HuH-7 (cell line): ENCODE measurements around the gene FAM3B.

Experiments
- DNase-seq: peaks from one replicate; pipeline ENCODE4 v3.0.0; 2011; ENCODE audit warnings: low spot score

FAM3B gene

DNA sequence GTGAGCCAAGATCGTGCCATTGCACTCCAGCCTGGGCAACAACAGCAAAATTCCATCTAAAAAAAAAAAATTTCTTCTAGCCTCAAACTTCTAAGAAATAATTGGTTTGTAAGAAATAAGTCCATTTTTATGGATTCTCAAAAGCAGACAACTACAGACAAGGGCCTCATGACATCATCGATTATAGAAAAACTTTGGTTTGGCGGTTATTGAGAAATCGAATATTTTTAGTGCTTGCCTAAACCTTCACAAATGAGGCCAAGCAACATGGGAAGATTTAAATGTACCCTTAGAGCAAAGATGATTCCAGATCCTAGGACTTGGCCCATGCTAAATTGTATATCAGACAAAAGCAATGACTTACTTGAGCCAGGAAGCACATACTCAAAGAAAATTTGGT lies 81.7 kb downstream of the FAM3B start:
- DNase-seq = no peak

DNA sequence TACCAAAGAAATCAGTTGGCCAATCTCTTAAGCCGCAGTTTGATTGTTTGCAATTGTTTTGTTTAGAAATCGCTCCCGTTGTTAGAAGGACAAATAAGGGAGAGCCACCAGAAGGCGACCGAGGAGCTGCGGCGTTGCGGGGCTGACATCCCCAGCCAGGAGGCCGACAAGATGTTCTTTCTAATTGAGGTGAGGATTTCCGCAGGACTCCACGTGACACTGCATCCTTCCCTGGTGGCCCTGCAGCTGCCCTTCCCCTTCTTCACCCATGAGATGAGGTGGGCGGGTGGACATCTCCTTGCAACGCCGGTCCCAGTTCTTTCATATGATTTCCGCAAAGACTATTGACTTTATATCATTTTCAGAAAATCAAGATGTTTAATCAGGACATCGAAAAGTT lies 82.2 kb downstream of the FAM3B start:
- no peak for DNase-seq

DNA sequence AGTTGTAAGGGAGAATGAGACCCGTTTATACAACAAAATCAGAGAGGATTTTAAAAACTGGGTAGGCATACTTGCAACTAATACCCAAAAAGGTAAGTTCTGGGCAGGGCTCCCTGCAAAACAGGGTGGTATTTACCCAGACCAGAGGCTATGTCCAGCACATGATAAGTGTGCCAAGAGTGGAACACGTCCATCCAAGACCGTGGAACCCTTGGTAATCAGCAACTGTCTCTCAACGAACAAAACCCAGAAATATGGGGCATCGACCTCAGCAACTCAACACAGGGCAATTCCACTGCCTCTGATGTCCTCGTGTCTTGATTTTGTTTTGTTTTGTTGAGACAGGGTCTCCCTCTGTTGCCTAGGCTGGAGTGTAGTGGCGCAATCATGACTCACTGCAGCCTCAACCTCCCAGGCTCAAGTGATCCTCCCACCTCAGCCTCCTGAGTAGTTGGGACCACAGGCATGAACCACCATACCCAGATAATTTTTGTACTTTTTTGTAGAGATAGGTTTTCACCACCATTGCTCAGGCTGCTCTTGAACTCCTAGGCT lies 82.7 kb downstream of the FAM3B start:
- no peak for DNase-seq

DNA sequence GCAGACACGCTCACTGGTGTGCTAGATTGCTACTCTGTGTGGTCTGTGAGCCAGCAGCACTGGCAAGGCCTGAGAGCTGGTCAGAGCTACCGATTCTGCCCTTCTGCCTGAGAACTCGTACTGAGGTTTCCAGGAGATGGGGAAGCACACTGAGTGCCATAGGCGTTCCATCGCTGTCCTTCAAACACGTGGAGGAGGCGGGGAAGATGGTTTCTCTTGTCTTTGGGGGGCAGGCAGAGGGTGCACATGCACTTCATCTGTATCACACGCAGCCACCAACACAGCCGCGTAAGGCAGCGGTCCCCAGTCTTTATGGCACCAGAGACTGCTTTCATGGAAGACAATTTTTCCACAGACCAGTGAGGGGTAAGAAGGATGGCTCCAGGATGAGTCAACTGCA lies 85.6 kb downstream of the FAM3B start:
- no peak for DNase-seq

DNA sequence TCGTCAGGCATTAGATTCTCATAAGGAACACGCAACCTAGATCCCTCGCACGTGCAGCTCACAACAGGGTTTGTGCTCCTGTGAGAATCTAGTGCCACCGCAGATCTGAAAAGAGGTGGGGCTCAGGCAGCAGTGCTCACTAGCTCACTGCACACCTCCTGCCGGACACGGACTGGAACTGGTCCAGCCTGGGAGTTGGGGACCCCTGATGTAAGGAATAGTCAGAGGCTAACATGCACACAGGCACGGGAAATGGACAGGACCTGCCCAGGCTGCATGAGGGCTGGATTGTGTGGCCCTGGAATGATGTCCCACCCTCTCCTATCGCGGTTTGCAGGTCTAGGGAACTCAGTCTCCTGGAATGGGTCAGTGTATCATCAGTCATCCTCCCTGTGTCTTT lies 86.2 kb downstream of the FAM3B start:
- DNase-seq = no peak

DNA sequence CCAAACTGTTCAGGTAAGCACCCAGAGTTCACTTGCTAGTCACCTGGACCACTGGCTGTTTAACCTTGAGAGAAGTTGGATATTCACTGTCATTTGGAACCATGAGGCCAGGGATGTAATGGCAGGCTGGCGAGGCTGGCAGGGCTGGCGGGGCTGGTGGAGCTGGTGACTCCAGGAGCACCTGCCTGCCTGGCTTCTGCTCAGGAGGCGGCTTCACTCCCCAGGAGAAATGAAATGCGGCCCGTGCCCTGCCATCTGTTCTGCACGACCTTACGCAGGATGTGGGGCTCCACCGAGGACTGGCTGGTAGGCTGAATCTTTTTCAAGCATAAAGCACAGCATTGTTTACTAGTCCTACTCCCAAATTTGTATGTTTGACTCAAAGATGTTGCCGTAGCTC lies 86.7 kb downstream of the FAM3B start:
- DNase-seq = no peak

DNA sequence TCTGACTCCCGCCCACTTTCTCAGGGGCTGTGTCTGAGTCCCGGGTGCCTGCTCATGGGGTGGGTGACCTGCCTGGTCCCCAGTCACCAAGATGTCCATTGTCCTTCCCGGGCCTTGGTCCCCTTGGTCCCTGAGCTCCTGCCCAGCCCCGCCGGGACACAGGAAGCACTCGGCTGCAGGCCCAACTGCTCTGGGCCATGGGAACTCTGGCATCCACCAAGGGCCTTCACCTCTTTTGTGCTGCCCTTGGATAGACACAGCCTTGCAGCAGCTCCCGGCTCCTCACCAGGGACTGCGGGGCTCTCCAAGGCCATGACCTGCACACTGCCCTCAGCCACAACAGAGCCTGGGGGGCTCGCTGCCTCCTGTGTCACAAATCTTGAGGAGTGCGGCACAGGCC lies 87.4 kb downstream of the FAM3B start:
- DNase-seq = no peak

DNA sequence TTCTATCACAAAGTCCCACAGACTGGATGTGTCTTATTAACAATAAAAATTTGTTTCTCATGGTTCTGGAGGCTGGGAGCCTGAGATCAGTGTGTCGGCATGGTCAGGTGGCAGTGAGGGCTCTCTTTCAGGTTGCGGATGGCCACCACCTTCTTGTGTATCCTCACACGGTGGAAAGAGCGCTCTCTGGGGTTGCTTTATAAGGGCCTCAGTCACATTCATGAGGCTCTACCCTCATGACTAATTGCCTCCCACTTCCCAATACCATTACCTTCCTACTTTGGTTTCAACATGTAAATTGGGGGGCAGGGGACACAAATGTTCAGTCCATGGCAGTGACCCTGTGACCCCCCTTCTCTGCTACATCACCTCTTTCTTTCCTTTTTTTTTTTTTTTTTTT lies 88.7 kb downstream of the FAM3B start:
- DNase-seq = no peak

DNA sequence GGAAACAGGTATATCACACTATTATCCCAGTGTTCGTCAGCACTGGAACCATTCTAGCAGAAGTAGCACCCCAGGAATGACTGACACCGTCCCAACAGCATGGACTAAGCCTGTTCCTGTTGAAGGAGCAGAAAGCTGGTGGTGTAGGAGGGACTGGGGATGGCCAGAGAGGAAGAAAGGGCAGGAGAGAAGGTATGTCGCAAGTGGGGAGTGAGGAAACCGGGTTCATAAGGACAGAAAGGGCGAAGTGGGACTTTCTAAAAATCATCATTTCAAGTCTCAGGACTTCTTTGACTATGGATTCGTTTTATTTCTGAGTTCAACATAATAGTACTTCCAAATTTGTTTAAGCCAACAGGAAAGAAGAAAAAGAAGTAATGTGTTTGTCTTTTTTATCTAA lies 89.7 kb downstream of the FAM3B start:
- no peak for DNase-seq
